IMR-90 (cell line): ENCODE data around the gene STXBP2. TPM values are rescaled to one million over a fixed set of nuclear protein-coding genes. Genes with fewer than 3 reads are reported as not detected.
"Not testable (repeated sequence)": the region's sequence is repeated elsewhere in the genome, so short reads cannot be mapped to it uniquely, and the experiment has no call there.

Experiments
- ATAC-seq: fragments of 200-7000 bp; cut with Tn5 transposase; 2 replicates; pipeline ENCODE4 v1.9.1; 2020; ENCODE audit warnings: low read depth, mild to moderate bottlenecking, moderate library complexity
- BruUV-seq: library from RNA; stranded (reverse); fragments of 400-500 nt; replicated peaks from 2 replicates; lab custom pipeline; 2021; lab: Mats Ljungman, UMichigan
- CTCF ChIA-PET: fragments of 300-600 bp; formaldehyde crosslinking; extraction: SDS; loops from one replicate; lab custom pipeline; 2021; ENCODE audit warnings: antibody characterized with exemption; lab: Yijun Ruan, JAX
- POLR2A ChIA-PET: fragments of 300-600 bp; sonication (Branson Sonifier 250); formaldehyde crosslinking; loops from one replicate; lab custom pipeline; 2022; ENCODE audit warnings: antibody characterized with exemption; ENCODE audit not compliant: unreplicated experiment; lab: Charles Lee
- DNase-seq: peaks from one replicate; pipeline ENCODE4 v3.0.0; 2013
- H2AFZ ChIP-seq: replicated peaks from 2 replicates; pipeline ENCODE3; 2013; ENCODE audit warnings: low read length, mild to moderate bottlenecking; ENCODE audit not compliant: poor library complexity
- H2AK5ac ChIP-seq: 2 replicates; pipeline ENCODE4 v1.6.1; 2013; ENCODE audit warnings: low read depth, low read length, inconsistent platforms
- H2AK9ac ChIP-seq: replicated peaks from 2 replicates; pipeline ENCODE3; 2013; ENCODE audit warnings: mild to moderate bottlenecking, low read depth, low read length, moderate library complexity; ENCODE audit not compliant: poor library complexity
- H2BK120ac ChIP-seq: 2 replicates; pipeline ENCODE4 v1.6.1; 2013; ENCODE audit warnings: low read depth, low read length, inconsistent platforms
- H2BK15ac ChIP-seq: 3 replicates; pipeline ENCODE4 v1.6.1; 2013; ENCODE audit warnings: low read depth, low read length, inconsistent platforms
- H2BK20ac ChIP-seq: 2 replicates; pipeline ENCODE4 v1.6.1; 2013; ENCODE audit warnings: low read depth, mild to moderate bottlenecking, inconsistent platforms, low read length, moderate library complexity
- H2BK5ac ChIP-seq: 2 replicates; pipeline ENCODE4 v1.6.1; 2013; ENCODE audit warnings: mild to moderate bottlenecking, low read depth, low read length, inconsistent platforms; ENCODE audit not compliant: poor library complexity, severe bottlenecking
- H3K14ac ChIP-seq: replicated peaks from 2 replicates; pipeline ENCODE4 v1.6.1; 2013; ENCODE audit warnings: low read depth, low read length, inconsistent platforms
- H3K18ac ChIP-seq: 2 replicates; pipeline ENCODE4 v1.6.1; 2013; ENCODE audit warnings: low read depth, low read length, control low read depth
- H3K23ac ChIP-seq: 2 replicates; pipeline ENCODE4 v1.6.1; 2013; ENCODE audit warnings: low read depth, low read length, inconsistent platforms
- H3K27ac ChIP-seq: 2 replicates; pipeline ENCODE4 v1.5.1; 2013; ENCODE audit warnings: mild to moderate bottlenecking, control low read depth, low read length; ENCODE audit not compliant: insufficient read depth
- H3K27me3 ChIP-seq: 2 replicates; pipeline ENCODE4 v1.6.1; 2013; ENCODE audit warnings: low read length; ENCODE audit not compliant: control insufficient read depth, insufficient read depth
- H3K36me3 ChIP-seq: 2 replicates; pipeline ENCODE4 v1.6.1; 2013; ENCODE audit warnings: low read length, mixed read lengths; ENCODE audit not compliant: control insufficient read depth, insufficient read depth
- H3K4ac ChIP-seq: 2 replicates; pipeline ENCODE4 v1.6.1; 2013; ENCODE audit warnings: low read depth, low read length, inconsistent platforms
- H3K4me1 ChIP-seq: 2 replicates; pipeline ENCODE4 v1.6.1; 2013; ENCODE audit warnings: low read length, mixed read lengths; ENCODE audit not compliant: control insufficient read depth, insufficient read depth
- H3K4me2 ChIP-seq: 2 replicates; pipeline ENCODE4 v1.6.1; 2013; ENCODE audit warnings: low read depth, mild to moderate bottlenecking, control low read depth, low read length, moderate library complexity
- H3K4me3 ChIP-seq: 2 replicates; pipeline ENCODE4 v1.5.1; 2013; ENCODE audit warnings: low read depth, mild to moderate bottlenecking, control low read depth, low read length, moderate library complexity; ENCODE audit not compliant: insufficient read depth
- H3K56ac ChIP-seq: 2 replicates; pipeline ENCODE4 v1.6.1; 2013; ENCODE audit warnings: low read length, inconsistent platforms; ENCODE audit not compliant: insufficient read depth; ENCODE audit errors: extremely low read depth
- H3K79me1 ChIP-seq, 2 experiments: 2 replicates each; pipeline ENCODE4 v1.6.1; 2013; ENCODE audit warnings: low read length in 2 of 2, inconsistent platforms in 1 of 2, low read depth in 1 of 2
- H3K9ac ChIP-seq: 2 replicates; pipeline ENCODE4 v1.6.1; 2013; ENCODE audit warnings: low read depth, low read length, control low read depth
- H3K9me1 ChIP-seq: 2 replicates; pipeline ENCODE4 v1.6.1; 2013; ENCODE audit warnings: low read length, inconsistent platforms; ENCODE audit not compliant: insufficient read depth
- H3K9me3 ChIP-seq: 2 replicates; pipeline ENCODE4 v1.6.1; 2013; ENCODE audit warnings: low read length; ENCODE audit not compliant: control insufficient read depth, insufficient read depth
- H4K20me1 ChIP-seq: 2 replicates; pipeline ENCODE4 v1.6.1; 2013; ENCODE audit warnings: low read length, inconsistent platforms; ENCODE audit not compliant: insufficient read depth
- H4K5ac ChIP-seq: 2 replicates; pipeline ENCODE4 v1.6.1; 2013; ENCODE audit warnings: mild to moderate bottlenecking, low read depth, low read length, control low read depth
- H4K8ac ChIP-seq, 2 experiments: 2 replicates each; pipeline ENCODE4 v1.6.1; 2013; ENCODE audit warnings: low read depth in 2 of 2, low read length in 2 of 2, control low read depth in 1 of 2, inconsistent platforms in 1 of 2
- H4K91ac ChIP-seq: 2 replicates; pipeline ENCODE4 v1.6.1; 2013; ENCODE audit warnings: low read depth, low read length, inconsistent platforms; ENCODE audit not compliant: insufficient read depth
- WGBS, 2 experiments: methylation state at CpG; one replicate each; pipeline versions ENCODE4 v1.1.5 to v1.1.7; 2013; ENCODE audit warnings: missing lambda C conversion rate in 2 of 2; ENCODE audit not compliant: insufficient read length in 1 of 2; ENCODE audit errors: extremely low coverage in 2 of 2; 5-methylcytosine and 5-hydroxymethylcytosine counted together
- dilution Hi-C: fragments of 300-500 bp; cut with HindIII; formaldehyde crosslinking; loops from one replicate; pipeline ENCODE4 v1.14.3; 2018; ENCODE audit warnings: low sequenced_read_pairs; ENCODE audit not compliant: unreplicated experiment
- in situ Hi-C: fragments of 300-500 bp; cut with MboI; formaldehyde crosslinking; loops from 3 replicates; pipeline ENCODE4 v1.14.3; 2019; ENCODE audit warnings: low sequenced_read_pairs, inconsistent platforms, mixed read lengths
- intact Hi-C: fragments of 100-400 bp; cut with micrococcal nuclease; formaldehyde crosslinking; loops from 2 replicates; pipeline ENCODE4 v1.10.0; 2022
- polyA plus RNA-seq, 3 experiments: library from polyadenylated mRNA; depleted of rRNA; stranded (reverse); fragments of >200 nt; gene quantifications; 2 replicates each; pipeline ENCODE4 v1.2.3, GENCODE V29; 2012; ENCODE audit warnings: low replicate concordance in 1 of 3
- total RNA-seq: library from RNA; depleted of rRNA; stranded (reverse); fragments of >200 nt; gene quantifications from 2 replicates; pipeline ENCODE4 v1.2.3, GENCODE V29; 2012

The STXBP2 gene
- total and polyA plus RNA-seq, 2 of the 4 experiments (the other 2 are of a cell fraction) = 3.9 to 12.6 TPM

GRCh38 chr19:7643629-7644549 is 7.0 kb downstream of the STXBP2 start:
- H3K14ac ChIP-seq, H3K9me1 ChIP-seq, POLR2A ChIA-PET, H4K20me1 ChIP-seq, H4K91ac ChIP-seq, H4K8ac ChIP-seq, H2BK15ac ChIP-seq, dilution Hi-C loops, ATAC-seq, H2AK5ac ChIP-seq, CTCF ChIA-PET, H3K27ac ChIP-seq, H3K56ac ChIP-seq, H2AFZ ChIP-seq, H3K4me1 ChIP-seq, H3K27me3 ChIP-seq, DNase-seq, in situ Hi-C loops, H3K79me1 ChIP-seq, H3K9me3 ChIP-seq, H2BK120ac ChIP-seq, H2BK5ac ChIP-seq, H3K36me3 ChIP-seq, H3K23ac ChIP-seq, H3K18ac ChIP-seq, intact Hi-C loops, H3K4ac ChIP-seq, H3K9ac ChIP-seq, H2BK20ac ChIP-seq, H3K4me3 ChIP-seq, H3K4me2 ChIP-seq, BruUV-seq, H4K5ac ChIP-seq, H2AK9ac ChIP-seq: not testable (repeated sequence)
- WGBS, 2 experiments = 72% methylated on average over 7 of the region's 10 CpGs; no CpG with 5 or more reads in 1 of the 2 experiments
